Aorta (tissue), 5 donors: ENCODE measurements around the gene TMEM266. TPM values are rescaled to one million over a fixed set of nuclear protein-coding genes. Genes with fewer than 3 reads are reported as not detected.

Experiments
- ATAC-seq: fragments of 200-7000 bp; cut with Tn5 transposase; one replicate; pipeline ENCODE4 v1.9.1; 2022; ENCODE audit warnings: moderate library complexity; ENCODE audit not compliant: low FRiP score
- DNase-seq, 2 donors: peaks; one replicate each; pipeline ENCODE4 v3.0.0-alpha.2; 2020
- H3K27ac ChIP-seq, 2 donors: one replicate each; pipeline ENCODE4 v1.5.1; 2013; ENCODE audit warnings: low read length in 2 of 2, mild to moderate bottlenecking in 2 of 2, moderate library complexity in 2 of 2, control low read depth in 1 of 2, inconsistent platforms in 1 of 2, low read depth in 1 of 2
- H3K27me3 ChIP-seq, 2 donors: one replicate each; pipeline ENCODE4 v1.6.1; 2013; ENCODE audit warnings: control low read depth in 1 of 2, low read length in 1 of 2, mild to moderate bottlenecking in 1 of 2, moderate library complexity in 1 of 2; ENCODE audit not compliant: insufficient read depth in 2 of 2, control insufficient read depth in 1 of 2
- H3K36me3 ChIP-seq, 2 donors: one replicate each; pipeline ENCODE4 v1.6.1; 2013; ENCODE audit warnings: control low read depth in 1 of 2, low read length in 1 of 2, mild to moderate bottlenecking in 1 of 2; ENCODE audit not compliant: insufficient read depth in 2 of 2, control insufficient read depth in 1 of 2
- H3K4me1 ChIP-seq, 2 donors: one replicate each; pipeline ENCODE4 v1.6.1; 2013; ENCODE audit warnings: low read length in 2 of 2, control low read depth in 1 of 2, mild to moderate bottlenecking in 1 of 2, moderate library complexity in 1 of 2; ENCODE audit not compliant: insufficient read depth in 2 of 2, control insufficient read depth in 1 of 2
- H3K4me3 ChIP-seq, 2 donors: one replicate each; pipeline ENCODE4 v1.5.1; 2013; ENCODE audit warnings: low read length in 2 of 2, control low read depth in 1 of 2, mild to moderate bottlenecking in 1 of 2
- H3K9me3 ChIP-seq: one replicate; pipeline ENCODE4 v1.6.1; 2013; ENCODE audit warnings: mild to moderate bottlenecking, low read length; ENCODE audit not compliant: control insufficient read depth
- WGBS, 2 donors: extraction: QIAGEN DNeasy Blood & Tissue Kit; methylation state at CpG; one replicate each; pipeline ENCODE4 v1.1.7; 2013; 5-methylcytosine and 5-hydroxymethylcytosine counted together
- intact Hi-C, 2 donors: fragments of 100-400 bp; cut with DNase I; formaldehyde crosslinking; loops; one replicate each; pipeline versions ENCODE4 v1.14.2 to v1.15.0; 2022
- polyA plus RNA-seq, 2 donors: library from polyadenylated mRNA; stranded (reverse); fragments of 200-250 nt; gene quantifications; one replicate each; pipeline ENCODE4 v1.2.3, GENCODE V29; 2013
- total RNA-seq, 2 donors: library from RNA; stranded (reverse); fragmentation: NEBNext Ultra II Directional; extraction: Animal tissue kit (Norgen Biotek cat#: 25700); gene quantifications; one replicate each; pipeline ENCODE4 v1.2.1, GENCODE V29; 2021
- donor health status: healthy with polysubstance abuse.
- donor health status: Bipolar disorder and iron deficiency.
- donor health status: DM: no; HTN: no; CAD: no.
- donor health status: DM: no; HTN: no; CAD: no.
- donor health status: DM: yes; HTN: yes; CAD: no.

Gene TMEM266
- total and polyA plus RNA-seq, 4 donors: 0.26 TPM; not detected in 3

GRCh38 chr15:76134537-76134936, 74.8 kb downstream of the TMEM266 start:
- DNase-seq: no peak
- Histone ChIP-seq H3K4me1 (no peaks in the 10 kb centered on the region), H3K36me3 (no peaks in the 10 kb centered on the region), H3K27ac (no peak overlapping the region), H3K9me3 (no peaks in the 10 kb centered on the region), H3K27me3 (no peaks in the 10 kb centered on the region), H3K4me3 (no peak overlapping the region)
- ATAC-seq: no peak
- intact Hi-C loops: no loop called here
- WGBS, 2 donors: 94 to 95% methylated on average over 1 of the region's 1 CpG

- Histone ChIP-seq H3K27me3 (no peaks in the 10 kb centered on the region), H3K4me1 (no peaks in the 10 kb centered on the region), H3K4me3 (no peak overlapping the region), H3K9me3 (no peaks in the 10 kb centered on the region), H3K36me3 (no peaks in the 10 kb centered on the region), H3K27ac (no peak overlapping the region)
- ATAC-seq: no peak
- intact Hi-C loops: no loop called here
- DNase-seq: no peak
- 89 to 90% methylated on average over 2 of the region's 2 CpGs for WGBS, 2 donors
These were observed 75.7 kb downstream of the TMEM266 start for GRCh38 chr15:76135516-76135915.

GRCh38 chr15:76138436-76138835, 78.7 kb downstream of the TMEM266 start:
- Histone ChIP-seq H3K9me3 (no peaks in the 10 kb centered on the region), H3K27me3 (no peaks in the 10 kb centered on the region), H3K4me1 (no peaks in the 10 kb centered on the region), H3K27ac (no peak overlapping the region), H3K36me3 (no peaks in the 10 kb centered on the region), H3K4me3 (no peak overlapping the region)
- no peak for ATAC-seq
- whole genome bisulfite sequencing, 2 donors: 84 to 88% methylated on average over 5 of the region's 5 CpGs
- intact Hi-C loops: loop anchor here (2.0 kb wide), 2 partner anchors 78 to 80 kb away; partner anchors contain the start of gene TMEM266 (in 1 of the 2)
- no peak for DNase-seq

- Histone ChIP-seq H3K4me3 (no peak overlapping the region), H3K27ac (no peak overlapping the region), H3K27me3 (no peaks in the 10 kb centered on the region), H3K36me3 (no peaks in the 10 kb centered on the region), H3K9me3 (no peaks in the 10 kb centered on the region), H3K4me1 (no peaks in the 10 kb centered on the region)
- intact Hi-C loops: loop anchor here (2.0 to 10.0 kb wide), 3 partner anchors 79 to 325 kb away; partner anchors contain the start of gene TMEM266 (in 1 of the 2)
- WGBS, 2 donors: 26 to 27% methylated on average over 16 of the region's 16 CpGs
- DNase-seq: peak; percentile 80 to 83
- ATAC-seq: peak; percentile 81
These were observed 79.7 kb downstream of the TMEM266 start for GRCh38 chr15:76139368-76140073.

- H3K4me1 ChIP-seq: no peaks in the 10 kb centered on the region
- 18 to 19% methylated on average over 14 of the region's 14 CpGs for WGBS, 2 donors
- peak in 1 of 2 donors; percentile 63 for DNase-seq
- intact Hi-C loops: loop anchor here in 1 of 2 donors (10.0 kb wide), 1 partner anchor 325 kb away; no protein-coding TSS in a partner anchor
- H3K4me3 ChIP-seq: no peak overlapping the region
- no peaks in the 10 kb centered on the region for H3K27me3 ChIP-seq
- peak; percentile 60 for ATAC-seq
- no peaks in the 10 kb centered on the region for H3K36me3 ChIP-seq
- H3K27ac ChIP-seq: no peak overlapping the region
- no peaks in the 10 kb centered on the region for H3K9me3 ChIP-seq
These were observed 80.3 kb downstream of the TMEM266 start for GRCh38 chr15:76140074-76140464.

GRCh38 chr15:76146812-76147211, 87.0 kb downstream of the TMEM266 start:
- DNase-seq: no peak
- intact Hi-C loops: loop anchor here in 1 of 2 donors (10.0 kb wide), 1 partner anchor 332 kb away; no protein-coding TSS in a partner anchor
- no peak overlapping the region for H3K4me3 ChIP-seq
- H3K36me3 ChIP-seq: no peaks in the 10 kb centered on the region
- ATAC-seq: no peak
- 73 to 75% methylated on average over 5 of the region's 5 CpGs for WGBS, 2 donors
- no peak overlapping the region for H3K27ac ChIP-seq
- H3K4me1 ChIP-seq: no peaks in the 10 kb centered on the region
- no peaks in the 10 kb centered on the region for H3K27me3 ChIP-seq
- no peaks in the 10 kb centered on the region for H3K9me3 ChIP-seq

- ATAC-seq (no peak), DNase-seq (peak in 1 of 2 donors; percentile 86)
- intact Hi-C loops: loop anchor here in 1 of 2 donors (10.0 kb wide), 1 partner anchor 333 kb away; no protein-coding TSS in a partner anchor
- H3K4me1 ChIP-seq: no peaks in the 10 kb centered on the region
- H3K9me3 ChIP-seq: no peaks in the 10 kb centered on the region
- 18% methylated on average over 21 of the region's 21 CpGs for WGBS, 2 donors
- no peaks in the 10 kb centered on the region for H3K36me3 ChIP-seq
- H3K27ac ChIP-seq: no peak overlapping the region
- no peaks in the 10 kb centered on the region for H3K27me3 ChIP-seq
- no peak overlapping the region for H3K4me3 ChIP-seq
These were observed 88.3 kb downstream of the TMEM266 start for GRCh38 chr15:76147906-76148570.

GRCh38 chr15:76149291-76149915, 89.6 kb downstream of the TMEM266 start:
- DNase-seq (no peak), ATAC-seq (no peak)
- Histone ChIP-seq H3K27me3 (no peaks in the 10 kb centered on the region), H3K27ac (no peak overlapping the region), H3K4me1 (no peaks in the 10 kb centered on the region), H3K4me3 (no peak overlapping the region), H3K36me3 (no peaks in the 10 kb centered on the region), H3K9me3 (no peaks in the 10 kb centered on the region)
- intact Hi-C loops: loop anchor here in 1 of 2 donors (10.0 kb wide), 1 partner anchor 335 kb away; no protein-coding TSS in a partner anchor
- 59 to 60% methylated on average over 4 of the region's 4 CpGs for WGBS, 2 donors
